Measurements from ENCODE around the gene HMG20B. TPM values are rescaled to one million over a fixed set of nuclear protein-coding genes. Genes with fewer than 3 reads are reported as not detected.

Gene HMG20B
- total RNA-seq, 1 experiment from 2014 or later: 120 TPM

- no peak for DNase-seq (ENCODE audit: low spot score)
Observed at GRCh38 chr19:3620817-3621547, 48.2 kb downstream of the HMG20B start.

GRCh38 chr19:3621689-3622088, 48.9 kb downstream of the HMG20B start:
- DNase-seq (ENCODE audit: low spot score): no peak

GRCh38 chr19:3622224-3622623, 49.5 kb downstream of the HMG20B start:
- no peak for DNase-seq (ENCODE audit: low spot score)

- no peak for DNase-seq (ENCODE audit: low spot score)
Observed at GRCh38 chr19:3623716-3624115, 51.0 kb downstream of the HMG20B start.

GRCh38 chr19:3625996-3626472, 53.3 kb downstream of the HMG20B start:
- DNase-seq (ENCODE audit: low spot score): peak; percentile 26

- DNase-seq (ENCODE audit: low spot score): peak; percentile 96
Observed at GRCh38 chr19:3626473-3627350, 54.0 kb downstream of the HMG20B start, which contains the start of gene CACTIN. Gene CACTIN, minus strand, starts transcription at chr19:3626790. Its CDS starts 28 bp downstream, at chr19:3626762.

- DNase-seq (ENCODE audit: low spot score): no peak
Observed at GRCh38 chr19:3627351-3627723, 54.6 kb downstream of the HMG20B start.

Small RNAs within 50 kb of the gene (small RNA-seq; reads per million reads assigned to genes)
- not detected for gene AC005786.1

Other genes with a start within 250 kb of the HMG20B start
- 23.1 and 34.2 TPM in 2 replicates for gene NFIC, start 206.4 kb upstream of the HMG20B start, total RNA-seq (2014; rRNA removed; shearing (Covaris generic))
- 0.58 and 2.5 TPM in 2 replicates for gene SMIM24, start 92.4 kb upstream of the HMG20B start, total RNA-seq (2014; rRNA removed; shearing (Covaris generic))
- 0.60 and 1.4 TPM in 2 replicates for gene SMIM44, start 89.5 kb upstream of the HMG20B start, total RNA-seq (2014; rRNA removed; shearing (Covaris generic))
- gene DOHH, start 72.3 kb upstream of the HMG20B start, total RNA-seq (2014; rRNA removed; shearing (Covaris generic)): 46.8 and 52.8 TPM in 2 replicates
- 49.8 and 62.5 TPM in 2 replicates for gene FZR1, start 66.6 kb upstream of the HMG20B start, total RNA-seq (2014; rRNA removed; shearing (Covaris generic))
- not detected in 2 replicates for gene TEKTIP1, start 33.8 kb upstream of the HMG20B start, total RNA-seq (2014; rRNA removed; shearing (Covaris generic))
- 177 and 185 TPM in 2 replicates for gene MFSD12, start 15.4 kb upstream of the HMG20B start, total RNA-seq (2014; rRNA removed; shearing (Covaris generic))
- gene GIPC3, start 12.5 kb downstream of the HMG20B start, total RNA-seq (2014; rRNA removed; shearing (Covaris generic)): not detected in 2 replicates
- not detected in 2 replicates for gene TBXA2R, start 33.9 kb downstream of the HMG20B start, total RNA-seq (2014; rRNA removed; shearing (Covaris generic))
- 54.7 and 55.5 TPM in 2 replicates for gene CACTIN, start 53.8 kb downstream of the HMG20B start, total RNA-seq (2014; rRNA removed; shearing (Covaris generic))
- gene PIP5K1C, start 127.5 kb downstream of the HMG20B start, total RNA-seq (2014; rRNA removed; shearing (Covaris generic)): 18.0 and 18.9 TPM in 2 replicates
- 127 and 139 TPM in 2 replicates for gene TJP3, start 135.4 kb downstream of the HMG20B start, total RNA-seq (2014; rRNA removed; shearing (Covaris generic))
- 31.4 TPM in 2 replicates for gene APBA3, start 188.7 kb downstream of the HMG20B start, total RNA-seq (2014; rRNA removed; shearing (Covaris generic))
- gene MRPL54, start 189.7 kb downstream of the HMG20B start, total RNA-seq (2014; rRNA removed; shearing (Covaris generic)): 50.7 and 59.5 TPM in 2 replicates
- gene RAX2, start 199.3 kb downstream of the HMG20B start, total RNA-seq (2014; rRNA removed; shearing (Covaris generic)): not detected in 2 replicates
- gene MATK, start 213.4 kb downstream of the HMG20B start, total RNA-seq (2014; rRNA removed; shearing (Covaris generic)): 0.92 TPM in 1 of 2 replicates, not detected in the other

Measured in HT-29 (cell line).